Activated naive CD8-positive, alpha-beta T cell (primary cell): ENCODE results near the gene PCSK7.
"Not testable (repeated sequence)": the region's sequence is repeated elsewhere in the genome, so short reads cannot be mapped to it uniquely, and the experiment has no call there.

Experiments used
- H3K27ac Mint-ChIP-seq: one replicate; pipeline ENCODE4 v1.8.0; 2021; ENCODE audit warnings: mixed read lengths
- H3K27me3 Mint-ChIP-seq: one replicate; pipeline ENCODE4 v1.8.0; 2021; ENCODE audit warnings: mixed read lengths
- H3K36me3 Mint-ChIP-seq: one replicate; pipeline ENCODE4 v1.8.0; 2021; ENCODE audit warnings: mixed read lengths
- H3K4me1 Mint-ChIP-seq: one replicate; pipeline ENCODE4 v1.8.0; 2021; ENCODE audit warnings: low read depth, mixed read lengths
- H3K4me3 Mint-ChIP-seq: one replicate; pipeline ENCODE4 v1.8.0; 2021; ENCODE audit warnings: mild to moderate bottlenecking, mixed read lengths
- H3K9me3 Mint-ChIP-seq: one replicate; pipeline ENCODE4 v1.8.0; 2021; ENCODE audit warnings: low read depth, mixed read lengths

The PCSK7 gene, protein sequence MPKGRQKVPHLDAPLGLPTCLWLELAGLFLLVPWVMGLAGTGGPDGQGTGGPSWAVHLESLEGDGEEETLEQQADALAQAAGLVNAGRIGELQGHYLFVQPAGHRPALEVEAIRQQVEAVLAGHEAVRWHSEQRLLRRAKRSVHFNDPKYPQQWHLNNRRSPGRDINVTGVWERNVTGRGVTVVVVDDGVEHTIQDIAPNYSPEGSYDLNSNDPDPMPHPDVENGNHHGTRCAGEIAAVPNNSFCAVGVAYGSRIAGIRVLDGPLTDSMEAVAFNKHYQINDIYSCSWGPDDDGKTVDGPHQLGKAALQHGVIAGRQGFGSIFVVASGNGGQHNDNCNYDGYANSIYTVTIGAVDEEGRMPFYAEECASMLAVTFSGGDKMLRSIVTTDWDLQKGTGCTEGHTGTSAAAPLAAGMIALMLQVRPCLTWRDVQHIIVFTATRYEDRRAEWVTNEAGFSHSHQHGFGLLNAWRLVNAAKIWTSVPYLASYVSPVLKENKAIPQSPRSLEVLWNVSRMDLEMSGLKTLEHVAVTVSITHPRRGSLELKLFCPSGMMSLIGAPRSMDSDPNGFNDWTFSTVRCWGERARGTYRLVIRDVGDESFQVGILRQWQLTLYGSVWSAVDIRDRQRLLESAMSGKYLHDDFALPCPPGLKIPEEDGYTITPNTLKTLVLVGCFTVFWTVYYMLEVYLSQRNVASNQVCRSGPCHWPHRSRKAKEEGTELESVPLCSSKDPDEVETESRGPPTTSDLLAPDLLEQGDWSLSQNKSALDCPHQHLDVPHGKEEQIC

DNA sequence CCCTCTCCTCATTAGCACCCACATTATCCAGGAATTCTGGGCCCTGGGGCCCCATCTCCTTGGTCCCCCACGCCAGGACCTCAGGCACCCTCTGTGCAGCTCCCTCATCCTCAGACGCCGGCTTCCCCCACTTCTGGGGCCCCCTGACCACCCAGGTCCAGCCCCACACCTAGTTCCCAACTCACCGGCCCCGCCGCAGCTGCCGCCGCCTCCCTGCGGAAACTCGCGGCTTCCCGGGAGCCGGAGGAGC lies at the start of gene PCSK7:
Gene PCSK7, minus strand, starts transcription at position 232 of the 250 bp plus-strand sequence. CDS start 2,229 bp downstream, outside the sequence.
- peaks cover 37% of the 10 kb centered on the region for H3K4me1 Mint-ChIP-seq
- H3K27me3 Mint-ChIP-seq: no peaks in the 10 kb centered on the region
- no peaks in the 10 kb centered on the region for H3K9me3 Mint-ChIP-seq
- H3K4me3 Mint-ChIP-seq: peak within 1 kb of the TSS; percentile 98
- H3K36me3 Mint-ChIP-seq: peaks cover 5% of the 10 kb centered on the region
- H3K27ac Mint-ChIP-seq: peak within 1 kb of the TSS; percentile 99

DNA sequence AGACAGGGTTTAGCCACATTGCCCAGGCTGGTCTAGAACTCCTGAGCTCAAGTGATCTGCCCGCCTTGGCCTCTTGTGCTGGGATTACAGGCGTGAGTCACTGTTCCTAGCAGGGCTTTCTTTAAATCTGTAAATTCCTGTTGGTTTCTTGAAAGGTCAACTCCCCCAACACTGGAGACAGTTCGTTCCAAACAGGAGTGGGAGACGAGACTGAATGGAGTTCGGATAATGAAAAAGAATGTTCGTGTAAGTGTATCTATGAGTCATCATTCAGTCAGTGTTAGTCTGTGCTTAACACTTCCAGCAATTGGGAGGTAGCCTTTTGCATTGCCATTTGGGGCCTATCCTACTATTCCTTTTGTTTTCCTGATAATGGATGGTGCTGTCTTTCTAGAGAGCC lies 49.3 kb upstream of the PCSK7 start:
- Mint-ChIP-seq H3K27ac (no peak overlapping the region), H3K4me3 (no peak overlapping the region), H3K36me3 (peaks cover 13% of the 10 kb centered on the region), H3K27me3 (no peaks in the 10 kb centered on the region), H3K4me1 (peaks cover 10% of the 10 kb centered on the region), H3K9me3 (no peaks in the 10 kb centered on the region)

DNA sequence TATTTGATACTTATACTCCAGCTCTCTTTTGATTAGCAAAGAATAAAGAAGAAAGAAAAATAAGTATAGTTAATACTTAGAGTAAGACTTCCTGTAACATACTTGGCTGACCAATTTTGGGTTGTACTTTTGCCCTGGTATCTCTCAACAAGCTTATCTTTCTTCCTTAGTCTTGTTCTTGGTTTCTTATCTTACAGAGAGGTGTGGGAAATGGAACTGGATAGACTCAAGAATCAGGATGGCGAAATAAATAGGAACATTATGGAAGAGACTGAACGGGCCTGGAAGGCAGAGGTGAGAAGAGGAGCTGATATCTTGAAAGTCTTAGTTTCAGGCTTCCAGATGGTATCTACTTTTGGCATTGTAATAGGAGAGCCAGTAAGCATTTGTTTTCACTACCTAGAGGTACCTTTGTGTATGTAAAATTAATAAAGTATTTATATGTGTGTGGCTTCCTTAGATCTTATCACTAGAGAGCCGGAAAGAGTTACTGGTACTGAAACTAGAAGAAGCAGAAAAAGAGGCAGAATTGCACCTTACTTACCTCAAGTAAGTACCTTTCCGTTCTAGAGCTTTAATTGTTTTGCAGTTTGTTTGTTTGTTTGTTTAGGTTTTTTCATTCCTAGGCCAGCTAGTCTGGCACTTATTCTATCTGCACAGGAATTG lies 48.0 kb upstream of the PCSK7 start:
- Mint-ChIP-seq H3K27me3 (no peaks in the 10 kb centered on the region), H3K9me3 (no peaks in the 10 kb centered on the region), H3K36me3 (peaks cover 14% of the 10 kb centered on the region), H3K4me3 (peak overlapping the region; percentile 51), H3K4me1 (peaks cover 14% of the 10 kb centered on the region), H3K27ac (peak overlapping the region; percentile 72)

DNA sequence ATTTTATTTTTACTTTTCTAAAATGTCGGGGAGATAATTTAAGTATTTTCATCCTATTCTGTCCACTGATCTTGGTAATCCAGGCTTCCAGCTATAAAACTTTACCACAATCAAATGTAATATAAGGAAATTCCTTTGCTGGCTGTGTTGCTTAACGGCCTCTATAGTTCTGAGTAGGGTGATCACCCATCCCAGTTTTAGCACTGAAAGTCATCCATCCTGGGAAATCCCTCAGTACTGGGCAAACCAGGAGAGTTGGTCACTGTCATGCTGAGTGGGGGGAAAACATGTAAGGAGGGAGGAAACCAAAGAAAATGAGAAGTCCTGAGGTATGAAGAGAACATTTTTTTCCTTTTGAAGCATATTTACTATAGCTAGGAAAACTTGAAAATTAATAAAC lies 46.5 kb upstream of the PCSK7 start:
- H3K4me3 Mint-ChIP-seq: no peak overlapping the region
- H3K27me3 Mint-ChIP-seq: no peaks in the 10 kb centered on the region
- H3K36me3 Mint-ChIP-seq: peaks cover 20% of the 10 kb centered on the region
- peaks cover 3% of the 10 kb centered on the region for H3K9me3 Mint-ChIP-seq
- no peak overlapping the region for H3K27ac Mint-ChIP-seq
- H3K4me1 Mint-ChIP-seq: peaks cover 17% of the 10 kb centered on the region

DNA sequence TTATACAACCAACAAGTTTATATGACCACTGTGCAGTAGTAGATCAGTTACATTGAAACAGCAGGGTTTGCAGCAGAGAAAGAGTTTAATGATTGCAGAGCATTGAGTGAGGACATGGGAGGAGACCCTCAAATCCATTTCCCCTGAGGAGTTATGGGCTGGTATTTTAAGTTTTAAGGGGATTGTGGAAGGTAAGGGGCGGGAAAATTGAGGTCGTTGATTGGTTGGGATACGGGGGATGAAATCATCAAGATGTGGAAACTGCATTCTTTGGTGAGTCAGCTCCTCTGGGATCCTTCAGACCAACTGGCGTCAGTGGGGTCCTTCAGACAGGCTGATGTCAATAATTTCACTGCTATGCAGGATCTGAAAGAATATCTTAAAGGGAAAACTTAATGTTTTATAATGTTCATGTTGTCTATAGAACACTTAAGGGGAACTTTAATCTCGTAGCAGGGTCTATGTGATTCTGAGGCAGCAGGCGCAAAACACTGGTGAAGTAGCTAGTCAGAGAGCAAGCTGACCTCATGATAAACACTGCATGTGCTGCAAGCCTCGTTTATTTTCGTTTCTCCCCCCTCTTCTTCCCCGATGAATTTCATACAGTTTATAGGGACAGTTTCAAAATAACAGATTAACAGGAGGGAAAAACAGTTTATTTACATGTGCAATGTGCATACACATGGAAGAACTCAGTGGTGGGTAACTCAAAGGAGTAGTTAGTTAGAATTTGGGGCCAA lies 41.8 kb upstream of the PCSK7 start:
- Mint-ChIP-seq H3K27ac (no peak overlapping the region), H3K36me3 (peaks cover 21% of the 10 kb centered on the region), H3K4me1 (peaks cover 7% of the 10 kb centered on the region), H3K4me3 (no peak overlapping the region), H3K9me3 (peaks cover 8% of the 10 kb centered on the region), H3K27me3 (no peaks in the 10 kb centered on the region)

DNA sequence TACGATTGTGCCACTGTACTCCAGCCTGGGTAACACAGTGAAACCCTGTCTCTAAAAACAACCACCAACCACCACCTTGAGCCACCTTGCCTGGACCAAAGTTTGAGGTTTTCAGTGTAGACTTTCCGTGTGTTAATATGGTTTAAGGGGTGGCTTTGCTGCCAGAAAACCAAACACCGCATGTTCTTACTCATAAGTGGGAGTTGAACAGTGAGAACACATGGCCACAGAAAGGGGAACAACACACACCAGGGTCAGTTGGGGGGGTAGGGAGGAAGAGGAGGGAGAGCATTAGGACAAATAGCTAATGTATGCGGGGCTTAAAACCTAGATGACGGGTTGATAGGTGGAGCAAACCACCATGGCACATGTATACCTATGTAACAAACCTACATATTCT lies 40.3 kb upstream of the PCSK7 start:
- not testable (repeated sequence) for H3K4me1 Mint-ChIP-seq, H3K27me3 Mint-ChIP-seq, H3K9me3 Mint-ChIP-seq, H3K27ac Mint-ChIP-seq, H3K4me3 Mint-ChIP-seq
- H3K36me3 Mint-ChIP-seq: peaks cover 25% of the 10 kb centered on the region

DNA sequence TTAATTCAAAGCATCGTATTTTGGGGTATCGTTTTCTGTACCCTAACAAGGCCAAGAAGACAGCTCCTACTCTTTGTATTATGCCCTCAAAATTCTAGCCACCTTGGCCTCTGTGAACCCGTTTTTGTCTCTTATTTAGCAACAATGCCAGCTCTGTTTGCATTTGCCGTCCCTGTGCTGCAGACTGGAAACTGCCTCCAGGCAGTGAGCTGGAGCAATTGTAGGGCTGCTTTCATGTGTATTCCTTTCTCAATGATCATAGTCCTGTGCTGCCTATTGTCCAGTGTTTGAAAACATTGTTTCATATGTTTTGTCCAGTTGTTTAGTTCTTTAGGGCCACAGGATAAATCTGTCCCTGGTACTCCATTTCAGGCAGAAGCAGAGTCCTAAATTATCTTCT lies 39.3 kb upstream of the PCSK7 start:
- Mint-ChIP-seq H3K4me3 (no peak overlapping the region), H3K4me1 (peaks cover 7% of the 10 kb centered on the region), H3K27ac (no peak overlapping the region), H3K27me3 (no peaks in the 10 kb centered on the region), H3K9me3 (peaks cover 8% of the 10 kb centered on the region), H3K36me3 (peaks cover 25% of the 10 kb centered on the region)

DNA sequence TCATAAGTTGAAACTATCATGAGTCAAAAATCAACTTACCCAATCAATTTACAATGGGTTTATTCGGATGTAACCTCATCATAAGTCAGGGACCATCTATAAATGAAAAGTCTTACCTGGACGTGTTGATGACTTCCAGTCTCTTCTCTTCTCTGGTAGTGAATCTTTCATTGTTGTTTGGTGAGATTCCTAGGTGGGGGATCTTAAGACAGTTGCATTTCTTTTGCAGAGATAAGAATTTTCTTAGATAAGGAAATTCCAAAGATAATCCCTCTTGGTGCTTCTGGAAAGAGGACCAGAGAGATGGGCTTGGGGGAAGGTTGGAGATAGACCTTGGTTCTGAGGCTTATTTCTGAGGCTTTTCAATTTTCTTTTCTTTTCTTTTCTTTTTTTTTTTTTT lies 38.0 kb upstream of the PCSK7 start:
- Mint-ChIP-seq H3K36me3 (peaks cover 23% of the 10 kb centered on the region), H3K9me3 (peaks cover 8% of the 10 kb centered on the region), H3K27me3 (no peaks in the 10 kb centered on the region), H3K4me1 (peaks cover 3% of the 10 kb centered on the region), H3K4me3 (no peak overlapping the region), H3K27ac (no peak overlapping the region)

DNA sequence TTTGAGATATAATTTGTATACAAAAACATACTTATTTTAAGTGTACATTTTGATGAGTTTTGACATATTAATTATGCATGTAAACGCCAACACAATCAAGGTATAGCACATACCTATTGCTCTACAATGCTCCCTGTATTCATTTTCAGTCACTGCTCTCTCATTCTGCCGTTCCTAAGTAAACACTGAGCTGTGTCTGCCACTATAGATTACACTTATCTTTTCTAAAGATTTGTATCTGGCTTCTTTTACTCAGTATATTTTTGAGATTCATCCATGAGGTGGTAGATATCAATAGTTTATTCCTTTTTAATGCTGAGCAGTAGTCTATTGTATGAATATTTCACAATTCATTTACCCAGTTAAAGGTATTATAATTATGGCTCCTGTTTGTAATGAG lies 33.9 kb upstream of the PCSK7 start:
- no peaks in the 10 kb centered on the region for H3K27me3 Mint-ChIP-seq
- no peak overlapping the region for H3K27ac Mint-ChIP-seq
- H3K9me3 Mint-ChIP-seq: no peaks in the 10 kb centered on the region
- peaks cover 10% of the 10 kb centered on the region for H3K36me3 Mint-ChIP-seq
- H3K4me1 Mint-ChIP-seq: no peaks in the 10 kb centered on the region
- H3K4me3 Mint-ChIP-seq: no peak overlapping the region

DNA sequence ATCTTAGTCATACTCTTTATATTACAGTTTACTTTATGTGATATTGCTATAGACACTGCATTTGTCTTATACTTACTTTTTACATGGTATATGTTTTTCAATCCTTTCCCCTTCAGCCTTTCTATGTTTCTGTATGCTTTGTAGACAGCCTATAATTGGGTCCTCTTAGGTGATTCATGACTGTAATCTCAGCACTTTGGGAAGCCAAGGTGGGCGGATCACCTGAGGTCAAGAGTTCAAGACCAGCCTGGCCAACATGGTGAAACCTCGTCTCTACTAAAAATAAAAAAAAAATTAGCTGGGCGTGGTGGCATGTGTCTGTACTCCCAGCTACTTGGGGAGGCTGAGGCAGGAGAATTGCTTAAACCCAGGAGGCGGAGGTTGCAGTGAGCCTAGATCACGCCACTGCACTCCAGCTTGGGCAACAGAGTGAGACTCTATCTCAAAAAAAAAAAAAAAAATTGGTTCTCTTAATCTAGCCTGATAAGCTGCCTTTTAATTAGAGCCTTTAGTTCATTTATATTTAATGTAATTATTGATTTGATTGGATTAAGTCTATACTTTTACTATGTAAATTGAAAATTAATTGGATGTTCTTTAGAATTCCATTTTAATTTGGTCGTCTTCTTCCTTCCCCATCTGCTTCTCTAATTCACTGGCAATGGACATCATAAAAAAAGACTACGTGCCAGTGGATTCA lies 32.9 kb upstream of the PCSK7 start:
- not testable (repeated sequence) for H3K27ac Mint-ChIP-seq, H3K4me3 Mint-ChIP-seq, H3K9me3 Mint-ChIP-seq, H3K27me3 Mint-ChIP-seq, H3K4me1 Mint-ChIP-seq
- peaks cover 10% of the 10 kb centered on the region for H3K36me3 Mint-ChIP-seq

DNA sequence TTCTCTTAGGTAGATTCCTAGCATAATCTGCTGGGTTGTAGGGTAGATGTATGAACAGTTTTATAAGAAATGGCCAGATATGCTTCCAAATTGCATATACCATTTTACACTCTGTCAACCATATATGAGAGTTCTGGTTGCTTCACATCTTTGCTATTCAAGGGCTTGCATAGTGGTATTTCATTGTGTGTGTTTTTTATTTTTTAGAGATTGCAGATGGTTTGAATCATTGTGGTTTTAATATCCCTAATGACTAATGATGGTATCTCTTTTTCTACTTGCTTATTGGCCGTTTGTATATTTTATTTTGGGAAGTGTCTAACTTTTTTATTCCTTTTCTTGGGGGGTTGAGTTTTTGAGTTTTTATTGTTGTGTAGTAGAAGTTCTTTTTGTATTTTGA lies 27.5 kb upstream of the PCSK7 start:
- Mint-ChIP-seq H3K9me3 (no peaks in the 10 kb centered on the region), H3K4me3 (no peak overlapping the region), H3K4me1 (no peaks in the 10 kb centered on the region), H3K27ac (no peak overlapping the region), H3K36me3 (peaks cover 11% of the 10 kb centered on the region), H3K27me3 (no peaks in the 10 kb centered on the region)

DNA sequence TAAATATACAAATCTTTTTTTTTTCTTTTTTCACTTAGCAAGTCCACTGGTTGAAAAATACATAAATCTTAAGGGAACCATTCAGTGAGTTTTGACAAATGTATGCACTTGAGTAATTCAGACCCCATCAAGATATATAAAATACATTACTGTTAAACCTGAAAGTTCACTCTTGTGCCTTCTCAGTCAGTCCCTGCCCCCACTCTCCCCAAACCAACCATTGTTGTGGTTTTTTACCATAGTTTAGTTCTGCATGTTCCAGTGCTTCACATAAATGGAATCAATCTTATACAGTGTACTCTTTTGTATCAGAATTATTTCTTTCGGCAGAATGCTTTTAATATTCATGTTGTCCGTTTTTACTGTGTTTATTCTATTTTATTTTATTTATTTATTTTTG lies 26.7 kb upstream of the PCSK7 start:
- Mint-ChIP-seq H3K36me3 (peaks cover 13% of the 10 kb centered on the region), H3K9me3 (no peaks in the 10 kb centered on the region), H3K27ac (no peak overlapping the region), H3K4me3 (no peak overlapping the region), H3K4me1 (no peaks in the 10 kb centered on the region), H3K27me3 (no peaks in the 10 kb centered on the region)

DNA sequence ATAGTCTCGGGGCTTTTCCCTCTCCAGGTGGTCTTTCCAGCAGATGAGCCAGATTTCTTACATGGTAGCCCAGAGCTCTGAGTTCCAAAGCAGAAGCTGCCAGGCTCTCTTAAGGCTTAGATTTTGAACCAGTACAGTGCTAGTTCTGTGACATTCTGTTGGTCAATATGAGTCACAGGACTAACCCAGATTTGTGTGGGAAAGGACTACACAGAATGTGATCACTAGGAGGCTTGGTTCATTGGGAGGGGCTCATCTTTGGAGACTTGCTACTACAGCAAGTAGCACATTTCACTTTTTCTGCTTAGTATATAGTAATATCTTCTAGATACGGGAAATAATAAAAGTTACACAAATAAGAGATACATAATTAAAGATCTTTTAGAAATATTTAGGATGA lies 24.7 kb upstream of the PCSK7 start:
- peaks cover 14% of the 10 kb centered on the region for H3K36me3 Mint-ChIP-seq
- H3K9me3 Mint-ChIP-seq: no peaks in the 10 kb centered on the region
- no peak overlapping the region for H3K4me3 Mint-ChIP-seq
- no peak overlapping the region for H3K27ac Mint-ChIP-seq
- no peaks in the 10 kb centered on the region for H3K4me1 Mint-ChIP-seq
- H3K27me3 Mint-ChIP-seq: no peaks in the 10 kb centered on the region

DNA sequence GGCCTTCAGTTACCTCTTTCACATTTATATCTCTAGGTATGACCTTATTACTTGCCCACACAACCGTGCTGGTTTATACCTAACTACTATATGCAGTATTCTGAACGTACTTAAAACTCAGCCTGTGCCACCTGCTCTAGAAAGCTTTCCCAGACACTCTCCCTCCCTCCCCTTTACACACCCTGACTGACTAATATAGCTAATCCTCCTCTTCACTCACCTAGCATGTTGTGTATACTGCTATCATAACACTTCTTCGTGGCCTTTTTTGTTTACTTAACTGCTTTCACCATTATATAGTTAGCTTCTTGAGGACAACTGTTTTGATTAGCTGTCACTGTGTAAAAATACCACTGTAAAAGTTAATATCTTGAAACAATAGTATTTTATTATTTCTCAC lies 24.1 kb upstream of the PCSK7 start:
- Mint-ChIP-seq H3K27ac (no peak overlapping the region), H3K9me3 (no peaks in the 10 kb centered on the region), H3K4me1 (no peaks in the 10 kb centered on the region), H3K36me3 (peaks cover 15% of the 10 kb centered on the region), H3K27me3 (no peaks in the 10 kb centered on the region), H3K4me3 (no peak overlapping the region)
